Activated T-helper 17 cell treated with anti-CD3 and anti-CD28 coated beads, Interleukin-2, amount 50 U/mL, for 72 hours (primary cell): Measurements from ENCODE around the gene GPR107. TPM values are rescaled to one million over a fixed set of nuclear protein-coding genes. Genes with fewer than 3 reads are reported as not detected.
A peak's percentile ranks its signal among the peaks of the same experiment; 100 is the strongest.

ENCODE experiments used
- ATAC-seq: fragments of 150-1000 bp; cut with Tn5 transposase; replicated peaks from 2 replicates; pipeline ENCODE4 v1.10.0; 2021; ENCODE audit warnings: mild to moderate bottlenecking, moderate library complexity
- H3K27ac Mint-ChIP-seq: one replicate; pipeline ENCODE4 v1.8.0; 2022; ENCODE audit warnings: mixed read lengths
- H3K27me3 Mint-ChIP-seq: one replicate; pipeline ENCODE4 v1.8.0; 2022; ENCODE audit warnings: mixed read lengths
- H3K36me3 Mint-ChIP-seq: one replicate; pipeline ENCODE4 v1.8.0; 2022; ENCODE audit warnings: low read depth, mild to moderate bottlenecking, mixed read lengths
- H3K4me1 Mint-ChIP-seq: one replicate; pipeline ENCODE4 v1.8.0; 2022; ENCODE audit warnings: mixed read lengths
- H3K4me3 Mint-ChIP-seq: one replicate; pipeline ENCODE4 v1.8.0; 2022; ENCODE audit warnings: mild to moderate bottlenecking, mixed read lengths
- H3K9me3 Mint-ChIP-seq: one replicate; pipeline ENCODE4 v1.8.0; 2022; ENCODE audit warnings: mixed read lengths
- total RNA-seq, 2 donors: library from RNA; stranded (reverse); gene quantifications; one replicate each; pipeline ENCODE4 v1.2.3, GENCODE V29; 2022

GPR107 gene
- total RNA-seq, 2 donors from 2014 or later = 28.1 to 32.6 TPM

GRCh38 chr9:130172858-130173665, 119.4 kb downstream of the GPR107 start:
- no peak overlapping the region for H3K27ac Mint-ChIP-seq
- H3K9me3 Mint-ChIP-seq = no peaks in the 10 kb centered on the region
- H3K4me3 Mint-ChIP-seq = peak overlapping the region; percentile 70
- ATAC-seq = peak; percentile 49
- no peaks in the 10 kb centered on the region for H3K36me3 Mint-ChIP-seq
- H3K4me1 Mint-ChIP-seq = no peaks in the 10 kb centered on the region
- peaks cover 5% of the 10 kb centered on the region for H3K27me3 Mint-ChIP-seq

- Mint-ChIP-seq H3K9me3 (no peaks in the 10 kb centered on the region), H3K27ac (no peak overlapping the region), H3K4me3 (peak overlapping the region; percentile 70), H3K36me3 (no peaks in the 10 kb centered on the region), H3K27me3 (peaks cover 5% of the 10 kb centered on the region), H3K4me1 (no peaks in the 10 kb centered on the region)
- ATAC-seq = no peak
Measured at GRCh38 chr9:130173666-130173983, 119.9 kb downstream of the GPR107 start.

DNA sequence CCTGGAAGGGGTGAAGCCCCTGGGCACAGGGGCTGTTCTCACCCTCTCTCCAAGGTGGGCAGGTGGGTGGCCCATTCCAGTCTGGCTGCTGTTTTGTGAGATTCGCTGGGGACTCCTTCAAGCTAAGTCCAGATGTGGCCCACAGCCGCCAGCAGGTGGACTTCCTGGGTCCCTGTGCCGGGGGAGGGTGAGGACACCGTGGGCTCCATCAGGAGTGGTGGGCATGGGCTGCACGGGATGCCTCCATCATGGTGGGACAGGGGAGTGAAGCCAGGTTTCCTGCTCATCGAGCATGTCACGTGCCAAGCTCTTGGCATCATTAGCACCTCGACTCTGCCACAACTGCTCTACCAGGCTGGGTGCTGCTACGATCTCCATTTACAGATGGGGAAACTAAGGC, 120.3 kb downstream of the GPR107 start:
- Mint-ChIP-seq H3K27ac (no peak overlapping the region), H3K4me3 (peak overlapping the region; percentile 70)

GRCh38 chr9:130174920-130175321, 121.2 kb downstream of the GPR107 start:
- Mint-ChIP-seq H3K9me3 (no peaks in the 10 kb centered on the region), H3K4me1 (no peaks in the 10 kb centered on the region), H3K27ac (no peak overlapping the region), H3K36me3 (no peaks in the 10 kb centered on the region), H3K27me3 (peaks cover 5% of the 10 kb centered on the region), H3K4me3 (peak overlapping the region; percentile 70)
- no peak for ATAC-seq

More for the DNA sequence above, 120.3 kb downstream of the GPR107 start:
- no peak for ATAC-seq
- Mint-ChIP-seq H3K9me3 (no peaks in the 10 kb centered on the region), H3K27me3 (peaks cover 5% of the 10 kb centered on the region), H3K36me3 (no peaks in the 10 kb centered on the region), H3K4me1 (no peaks in the 10 kb centered on the region)

DNA sequence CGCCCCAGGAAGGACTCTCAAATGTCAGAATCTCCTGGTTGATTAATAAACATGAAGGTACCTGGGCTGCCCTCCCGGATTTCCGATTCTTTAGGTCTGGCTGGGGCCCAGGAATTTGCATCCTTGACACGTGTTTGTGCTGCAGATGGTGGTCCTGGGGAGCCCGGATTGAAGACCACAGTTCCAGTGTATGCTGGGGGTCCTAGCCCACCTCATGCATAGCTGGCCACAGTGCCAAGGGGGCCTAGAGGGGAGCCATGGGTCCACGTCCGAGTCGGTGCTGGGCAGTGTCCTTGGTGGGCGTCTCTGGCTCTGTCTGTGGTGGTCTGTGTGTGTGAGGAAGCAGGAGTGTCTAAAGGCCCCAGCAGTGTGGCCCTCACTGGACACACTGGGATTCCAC, 121.6 kb downstream of the GPR107 start:
- no peak overlapping the region for H3K27ac Mint-ChIP-seq
- H3K27me3 Mint-ChIP-seq = peaks cover 5% of the 10 kb centered on the region
- no peak for ATAC-seq
- no peaks in the 10 kb centered on the region for H3K36me3 Mint-ChIP-seq
- no peaks in the 10 kb centered on the region for H3K4me1 Mint-ChIP-seq
- no peaks in the 10 kb centered on the region for H3K9me3 Mint-ChIP-seq
- H3K4me3 Mint-ChIP-seq = no peak overlapping the region

- no peaks in the 10 kb centered on the region for H3K27me3 Mint-ChIP-seq
- H3K9me3 Mint-ChIP-seq = no peaks in the 10 kb centered on the region
- no peaks in the 10 kb centered on the region for H3K36me3 Mint-ChIP-seq
- ATAC-seq = no peak
- no peak overlapping the region for H3K27ac Mint-ChIP-seq
- H3K4me1 Mint-ChIP-seq = no peaks in the 10 kb centered on the region
- no peak overlapping the region for H3K4me3 Mint-ChIP-seq
Measured at GRCh38 chr9:130176760-130177159, 123.1 kb downstream of the GPR107 start.

GRCh38 chr9:130177898-130178805, 124.4 kb downstream of the GPR107 start:
- Mint-ChIP-seq H3K9me3 (no peaks in the 10 kb centered on the region), H3K36me3 (no peaks in the 10 kb centered on the region), H3K27ac (no peak overlapping the region), H3K4me3 (no peak overlapping the region), H3K27me3 (no peaks in the 10 kb centered on the region), H3K4me1 (no peaks in the 10 kb centered on the region)
- ATAC-seq = no peak

DNA sequence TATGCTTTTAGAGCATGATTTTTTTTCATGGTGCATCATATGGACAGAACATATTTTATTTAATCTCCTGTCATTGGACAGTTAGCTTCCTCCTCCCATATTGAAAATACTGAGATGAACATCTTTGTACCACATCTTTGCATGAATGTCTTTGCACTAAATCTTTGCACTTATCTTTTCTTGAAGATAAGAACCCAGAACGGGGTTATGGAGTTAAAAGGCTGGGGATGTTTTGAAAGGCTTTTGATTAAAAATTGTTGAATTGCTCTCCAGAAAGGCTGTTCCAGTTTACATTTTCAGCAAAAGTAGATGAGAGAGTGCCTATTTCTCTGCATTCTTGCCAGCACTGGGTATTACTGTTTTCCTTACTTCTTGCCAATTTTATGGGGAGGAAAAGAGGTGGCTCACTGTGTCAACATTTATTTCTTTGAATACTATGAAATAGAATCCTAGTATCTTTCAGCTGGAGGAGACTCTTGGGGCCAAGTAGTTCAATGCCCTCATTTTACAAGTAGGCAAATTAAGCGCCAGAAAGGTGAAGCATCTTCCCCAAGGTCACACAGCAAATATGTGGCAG, 125.7 kb downstream of the GPR107 start:
- ATAC-seq = no peak
- Mint-ChIP-seq H3K27me3 (no peaks in the 10 kb centered on the region), H3K27ac (no peak overlapping the region), H3K36me3 (no peaks in the 10 kb centered on the region), H3K9me3 (no peaks in the 10 kb centered on the region), H3K4me3 (no peak overlapping the region), H3K4me1 (no peaks in the 10 kb centered on the region)

DNA sequence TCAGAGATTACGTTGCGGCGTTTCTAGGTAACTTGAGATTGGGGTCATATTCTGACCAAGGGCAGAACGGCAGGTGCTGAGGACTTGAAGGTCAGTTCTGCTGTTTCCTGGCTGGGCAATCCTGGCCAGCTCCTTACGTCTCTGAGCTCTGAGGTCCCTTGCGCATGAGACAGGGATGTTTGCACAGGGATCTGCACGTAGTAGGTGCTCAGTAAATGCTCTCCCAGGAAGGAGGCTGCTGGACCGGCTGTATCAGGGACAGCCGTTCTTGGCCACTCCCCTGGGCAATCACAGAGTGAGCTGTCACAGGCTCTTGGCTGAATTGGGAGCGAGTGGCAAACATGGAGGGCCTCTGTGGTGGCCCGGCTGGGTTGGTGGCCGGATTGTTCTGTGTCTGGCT, 126.8 kb downstream of the GPR107 start:
- no peak overlapping the region for H3K27ac Mint-ChIP-seq
- H3K27me3 Mint-ChIP-seq = no peaks in the 10 kb centered on the region
- H3K36me3 Mint-ChIP-seq = no peaks in the 10 kb centered on the region
- H3K4me1 Mint-ChIP-seq = no peaks in the 10 kb centered on the region
- no peaks in the 10 kb centered on the region for H3K9me3 Mint-ChIP-seq
- no peak overlapping the region for H3K4me3 Mint-ChIP-seq
- no peak for ATAC-seq

DNA sequence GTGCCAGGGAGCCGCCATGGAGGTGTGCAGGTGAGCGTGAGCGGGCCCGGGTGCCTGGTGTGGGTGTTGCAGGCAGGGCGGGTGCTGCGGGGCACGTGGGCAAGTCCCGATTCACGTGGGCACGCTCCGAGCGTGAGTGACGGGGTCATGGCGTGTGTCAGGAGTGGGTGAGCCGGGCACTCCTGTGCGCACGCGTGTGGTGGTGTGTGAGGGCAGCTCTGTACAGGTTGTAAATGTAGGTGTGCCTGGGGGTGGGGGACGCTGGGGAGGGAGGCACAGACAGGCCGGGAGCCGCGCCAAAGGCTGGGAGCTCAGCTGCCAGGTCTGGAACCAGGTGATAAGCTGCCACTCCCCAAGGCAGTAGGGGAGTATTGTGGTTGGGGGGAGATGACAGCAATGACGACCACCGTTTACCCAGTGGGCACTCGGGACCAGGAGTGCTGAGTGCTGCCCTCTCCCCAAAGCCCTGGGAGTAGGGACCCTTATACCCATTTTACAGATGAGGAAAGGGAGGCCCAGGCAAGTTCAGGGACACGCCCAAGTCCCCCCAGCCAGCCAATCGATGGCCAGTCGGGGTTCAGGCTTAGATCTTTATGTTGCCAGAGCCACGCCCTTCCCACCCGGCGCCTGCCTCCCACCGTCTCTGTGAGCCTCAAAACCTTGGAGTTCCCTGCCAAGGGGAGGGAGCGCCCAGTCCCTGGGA, 128.1 kb downstream of the GPR107 start:
- Mint-ChIP-seq H3K27ac (no peak overlapping the region), H3K9me3 (no peaks in the 10 kb centered on the region), H3K4me3 (no peak overlapping the region), H3K27me3 (no peaks in the 10 kb centered on the region), H3K36me3 (no peaks in the 10 kb centered on the region), H3K4me1 (no peaks in the 10 kb centered on the region)
- no peak for ATAC-seq

GRCh38 chr9:130182381-130182909, 128.7 kb downstream of the GPR107 start:
- Mint-ChIP-seq H3K9me3 (no peaks in the 10 kb centered on the region), H3K4me3 (no peak overlapping the region), H3K4me1 (no peaks in the 10 kb centered on the region), H3K27me3 (no peaks in the 10 kb centered on the region), H3K27ac (no peak overlapping the region), H3K36me3 (no peaks in the 10 kb centered on the region)
- ATAC-seq = no peak

DNA sequence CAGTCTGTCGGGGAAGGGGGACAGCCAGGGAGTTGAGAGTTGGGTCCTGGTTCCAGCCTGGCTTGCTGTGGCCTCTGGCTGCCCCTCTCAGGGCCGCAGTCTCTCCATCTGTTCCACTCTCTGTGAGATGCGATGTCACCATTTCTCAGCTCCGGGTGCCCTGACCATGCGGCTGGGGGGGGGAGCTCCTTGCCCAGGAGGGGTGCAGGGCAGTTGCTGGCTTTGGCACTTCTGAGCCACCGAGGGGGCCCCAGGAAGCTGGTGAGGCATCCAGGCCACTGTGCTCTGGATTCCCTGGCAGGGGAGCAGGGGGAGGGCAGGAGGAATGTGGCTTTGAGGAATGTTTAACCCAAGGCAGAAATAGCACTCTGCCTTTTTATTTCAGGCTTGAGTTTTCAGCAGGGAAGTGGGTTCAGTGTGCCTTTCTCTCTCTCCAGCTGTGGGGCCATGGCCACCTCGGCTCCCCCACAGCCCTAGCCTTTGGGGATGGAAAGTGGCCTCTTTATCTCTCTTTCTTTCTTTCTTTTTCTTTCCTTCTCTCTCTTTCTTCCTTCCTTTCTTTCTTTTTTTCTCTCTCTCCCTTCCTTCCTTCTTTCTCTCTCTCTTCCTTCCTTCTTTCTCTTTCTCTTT, 129.5 kb downstream of the GPR107 start:
- Mint-ChIP-seq H3K36me3 (no peaks in the 10 kb centered on the region), H3K4me3 (no peak overlapping the region), H3K4me1 (no peaks in the 10 kb centered on the region), H3K27ac (no peak overlapping the region), H3K9me3 (no peaks in the 10 kb centered on the region), H3K27me3 (no peaks in the 10 kb centered on the region)
- no peak for ATAC-seq

GRCh38 chr9:130185017-130185416, 131.3 kb downstream of the GPR107 start:
- no peak overlapping the region for H3K4me3 Mint-ChIP-seq

More at GRCh38 chr9:130185017-130185416, 131.3 kb downstream of the GPR107 start:
- Mint-ChIP-seq H3K27me3 (no peaks in the 10 kb centered on the region), H3K36me3 (no peaks in the 10 kb centered on the region), H3K4me1 (no peaks in the 10 kb centered on the region), H3K27ac (no peak overlapping the region), H3K9me3 (no peaks in the 10 kb centered on the region)
- no peak for ATAC-seq
